Ovary (tissue), 3 donors: ENCODE measurements around the gene CENPP.

Experiments used
- CTCF ChIP-seq, 3 donors: fragments of 450-650 bp in 2 of 3; fragments of 200-600 bp in 1 of 3; IDR thresholded peaks; one replicate each; pipeline versions ENCODE4 v1.5.1 to v1.8.0; 2016 to 2022; ENCODE audit warnings: antibody characterized with exemption in 3 of 3, mild to moderate bottlenecking in 1 of 3
- POLR2A ChIP-seq: fragments of 450-650 bp; IDR thresholded peaks from one replicate; pipeline ENCODE4 v1.6.1; 2017; ENCODE audit warnings: antibody characterized with exemption, mild to moderate bottlenecking, moderate library complexity
- donor health status: DM: no; HTN: no; CAD: no.

- TF ChIP-seq CTCF (IDR thresholded peaks at IDR 0.05) = no peak
- no peak for TF ChIP-seq POLR2A
Observed at GRCh38 chr9:92636627-92637026, 310.9 kb downstream of the CENPP start.
